ENCODE results near the gene GJB4. TPM values are rescaled to one million over a fixed set of nuclear protein-coding genes. Genes with fewer than 3 reads are reported as not detected.
"Not testable (repeated sequence)": the region's sequence is repeated elsewhere in the genome, so short reads cannot be mapped to it uniquely, and the experiment has no call there.

The GJB4 gene
- total RNA-seq, 2 experiments from 2014 or later = not detected

GRCh38 chr1:34806396-34806795 lies 46.9 kb downstream of the GJB4 start:
- ChIA-PET POLR2A (no interaction called here), CTCF (no interaction called here)
- ATAC-seq (ENCODE audit: poor library complexity) (no peak), DNase-seq (no peak)
- no peaks in the 10 kb centered on the region for H3K27me3 ChIP-seq (ENCODE audit: control insufficient read depth in 1 of 2, insufficient read depth in 2 of 2, low read length in 2 of 2)
- no peak overlapping the region for H3K4me3 ChIP-seq (ENCODE audit: low read length)
- Mint-ChIP-seq H3K27me3 (no peaks in the 10 kb centered on the region), H3K4me3 (no peak overlapping the region), H3K36me3 (ENCODE audit: low read depth) (peaks cover 8% of the 10 kb centered on the region), H3K27ac (no peak overlapping the region), H3K4me1 (ENCODE audit: low read depth) (no peaks in the 10 kb centered on the region), H3K9me3 (peaks cover 11% of the 10 kb centered on the region)
- H3K27ac ChIP-seq (ENCODE audit: low read depth in 1 of 2, low read length in 2 of 2) = no peak overlapping the region
- no peaks in the 10 kb centered on the region for H3K4me1 ChIP-seq (ENCODE audit: insufficient read depth, low read length)
- peaks cover 0 to 3% of the 10 kb centered on the region in 2 experiments for H3K9me3 ChIP-seq (ENCODE audit: control insufficient read depth in 1 of 2, insufficient read depth in 1 of 2, low read length in 2 of 2)
- no peaks in the 10 kb centered on the region for H3K36me3 ChIP-seq (ENCODE audit: insufficient read depth, low read length)
- TF ChIP-seq, protein P1, sequence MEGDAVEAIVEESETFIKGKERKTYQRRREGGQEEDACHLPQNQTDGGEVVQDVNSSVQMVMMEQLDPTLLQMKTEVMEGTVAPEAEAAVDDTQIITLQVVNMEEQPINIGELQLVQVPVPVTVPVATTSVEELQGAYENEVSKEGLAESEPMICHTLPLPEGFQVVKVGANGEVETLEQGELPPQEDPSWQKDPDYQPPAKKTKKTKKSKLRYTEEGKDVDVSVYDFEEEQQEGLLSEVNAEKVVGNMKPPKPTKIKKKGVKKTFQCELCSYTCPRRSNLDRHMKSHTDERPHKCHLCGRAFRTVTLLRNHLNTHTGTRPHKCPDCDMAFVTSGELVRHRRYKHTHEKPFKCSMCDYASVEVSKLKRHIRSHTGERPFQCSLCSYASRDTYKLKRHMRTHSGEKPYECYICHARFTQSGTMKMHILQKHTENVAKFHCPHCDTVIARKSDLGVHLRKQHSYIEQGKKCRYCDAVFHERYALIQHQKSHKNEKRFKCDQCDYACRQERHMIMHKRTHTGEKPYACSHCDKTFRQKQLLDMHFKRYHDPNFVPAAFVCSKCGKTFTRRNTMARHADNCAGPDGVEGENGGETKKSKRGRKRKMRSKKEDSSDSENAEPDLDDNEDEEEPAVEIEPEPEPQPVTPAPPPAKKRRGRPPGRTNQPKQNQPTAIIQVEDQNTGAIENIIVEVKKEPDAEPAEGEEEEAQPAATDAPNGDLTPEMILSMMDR (IDR thresholded peaks at IDR 0.05) = no peak
- intact Hi-C loops (cut with DNase I, micrococcal nuclease) = no loop called here

GRCh38 chr1:34808051-34808810 lies 48.7 kb downstream of the GJB4 start:
- TF ChIP-seq, protein P1 (IDR thresholded peaks at IDR 0.05) = no peak
- no peaks in the 10 kb centered on the region for H3K27me3 Mint-ChIP-seq
- CTCF ChIA-PET = no interaction called here
- no peak for ATAC-seq (ENCODE audit: poor library complexity)
- peaks cover 8% of the 10 kb centered on the region for H3K36me3 Mint-ChIP-seq (ENCODE audit: low read depth)
- Histone ChIP-seq H3K4me1 (ENCODE audit: insufficient read depth, low read length) (no peaks in the 10 kb centered on the region), H3K27me3 (ENCODE audit: control insufficient read depth in 1 of 2, insufficient read depth in 2 of 2, low read length in 2 of 2) (no peaks in the 10 kb centered on the region), H3K36me3 (ENCODE audit: insufficient read depth, low read length) (no peaks in the 10 kb centered on the region), H3K27ac (ENCODE audit: low read depth in 1 of 2, low read length in 2 of 2) (no peak overlapping the region), H3K4me3 (ENCODE audit: low read length) (no peak overlapping the region), H3K9me3 (ENCODE audit: control insufficient read depth in 1 of 2, insufficient read depth in 1 of 2, low read length in 2 of 2) (no peaks in the 10 kb centered on the region)
- peaks cover 11% of the 10 kb centered on the region for H3K9me3 Mint-ChIP-seq
- no peak overlapping the region for H3K4me3 Mint-ChIP-seq
- DNase-seq = no peak
- no peaks in the 10 kb centered on the region for H3K4me1 Mint-ChIP-seq (ENCODE audit: low read depth)
- intact Hi-C loops (cut with DNase I, micrococcal nuclease) = no loop called here
- POLR2A ChIA-PET = no interaction called here
- no peak overlapping the region for H3K27ac Mint-ChIP-seq

DNA sequence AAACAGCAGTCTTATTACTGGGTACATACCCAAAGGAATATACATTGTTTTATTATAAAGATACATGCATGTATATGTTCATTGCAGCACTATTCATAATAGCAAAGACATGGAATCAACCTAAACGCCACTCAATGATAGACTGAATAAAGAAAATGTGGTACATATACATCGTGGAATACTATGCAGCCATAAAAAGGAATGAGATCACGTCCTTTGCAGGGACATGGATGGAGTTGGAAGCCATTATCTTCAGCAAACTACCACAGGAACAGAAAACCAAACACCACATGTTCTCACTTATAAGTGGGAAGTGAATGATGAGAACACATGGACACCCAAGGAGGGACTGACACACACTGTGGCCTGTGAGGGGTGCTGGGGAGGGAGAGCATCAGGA lies 51.2 kb downstream of the GJB4 start:
- H3K27me3 Mint-ChIP-seq; H3K36me3 ChIP-seq (ENCODE audit: insufficient read depth, low read length); H3K36me3 Mint-ChIP-seq (ENCODE audit: low read depth); intact Hi-C loops (cut with DNase I, micrococcal nuclease); H3K27ac ChIP-seq (ENCODE audit: low read depth in 1 of 2, low read length in 2 of 2); H3K4me3 ChIP-seq (ENCODE audit: low read length); POLR2A ChIA-PET; H3K4me3 Mint-ChIP-seq; H3K4me1 ChIP-seq (ENCODE audit: insufficient read depth, low read length); H3K27me3 ChIP-seq (ENCODE audit: control insufficient read depth in 1 of 2, insufficient read depth in 2 of 2, low read length in 2 of 2); ATAC-seq (ENCODE audit: poor library complexity); H3K27ac Mint-ChIP-seq; CTCF ChIA-PET; DNase-seq; H3K9me3 Mint-ChIP-seq; H3K4me1 Mint-ChIP-seq (ENCODE audit: low read depth); H3K9me3 ChIP-seq (ENCODE audit: control insufficient read depth in 1 of 2, insufficient read depth in 1 of 2, low read length in 2 of 2): not testable (repeated sequence)

Other genes starting within 250 kb of the GJB4 start
- gene GJB5, start 4.7 kb upstream of the GJB4 start, total RNA-seq = not detected
- not detected for gene GJB3, start 21.5 kb downstream of the GJB4 start, total RNA-seq
- gene GJA4, start 33.3 kb downstream of the GJB4 start, total RNA-seq = not detected
- gene SMIM12, start 100.0 kb downstream of the GJB4 start, total RNA-seq = 10 to 100 TPM; 43.0 to 44.6 TPM
- gene DLGAP3, start 169.9 kb downstream of the GJB4 start, total RNA-seq = under 1 TPM; 0.34 to 0.44 TPM
- 1 to 10 TPM in 1 of 2 experiments, under 1 TPM in 1; 0.85 to 2.3 TPM for gene TMEM35B, start 225.6 kb downstream of the GJB4 start, total RNA-seq